GM06990 (cell line): ENCODE measurements around the gene PLEKHO2.

Experiments used
- DNase-seq: peaks from one replicate; pipeline ENCODE4 v3.0.0-alpha.2; 2011; ENCODE audit not compliant: insufficient read length; ENCODE audit errors: extremely low read depth
- H3K27me3 ChIP-seq: replicated peaks from 2 replicates; pipeline ENCODE4 v1.6.0; 2011; ENCODE audit warnings: low read length; ENCODE audit not compliant: control insufficient read depth, insufficient read depth
- H3K36me3 ChIP-seq: 2 replicates; pipeline ENCODE4 v1.5.1; 2011; ENCODE audit warnings: low read length; ENCODE audit not compliant: control insufficient read depth, insufficient read depth
- H3K4me3 ChIP-seq: replicated peaks from 2 replicates; pipeline ENCODE4 v1.5.1; 2011; ENCODE audit warnings: low read depth, mild to moderate bottlenecking, control low read depth, low read length
- TF ChIP-seq, protein P1 (sequence below): IDR thresholded peaks from 2 replicates; pipeline ENCODE4 v1.5.1; 2011; ENCODE audit warnings: low read length, control low read depth, mild to moderate bottlenecking, inconsistent platforms; ENCODE audit not compliant: insufficient read depth, poor library complexity, severe bottlenecking

The PLEKHO2 gene

DNA sequence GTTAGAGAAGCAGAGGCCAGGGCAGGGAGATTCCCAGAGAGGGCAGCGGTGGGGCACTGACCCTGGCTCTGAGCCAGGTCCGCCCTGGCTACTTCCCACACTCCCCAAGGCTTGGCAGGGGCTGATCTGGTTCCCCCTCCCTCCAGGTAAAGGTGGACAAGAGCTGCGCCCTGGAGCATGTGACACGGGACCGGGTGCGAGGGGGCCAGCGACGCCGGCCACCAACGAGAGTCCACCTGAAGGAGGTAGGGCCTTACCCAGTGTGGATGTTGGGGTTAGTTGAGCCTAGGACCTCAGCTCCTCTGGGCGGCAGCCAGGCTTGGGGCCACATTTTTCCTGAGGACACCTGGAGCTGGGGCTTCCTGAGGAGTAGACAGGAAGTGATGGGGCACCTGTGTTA is 19.6 kb downstream of the PLEKHO2 start:
- Histone ChIP-seq H3K36me3 (peaks cover 66% of the 10 kb centered on the region), H3K27me3 (no peaks in the 10 kb centered on the region), H3K4me3 (no peak overlapping the region)
- no peak for DNase-seq
- TF ChIP-seq, protein P1, sequence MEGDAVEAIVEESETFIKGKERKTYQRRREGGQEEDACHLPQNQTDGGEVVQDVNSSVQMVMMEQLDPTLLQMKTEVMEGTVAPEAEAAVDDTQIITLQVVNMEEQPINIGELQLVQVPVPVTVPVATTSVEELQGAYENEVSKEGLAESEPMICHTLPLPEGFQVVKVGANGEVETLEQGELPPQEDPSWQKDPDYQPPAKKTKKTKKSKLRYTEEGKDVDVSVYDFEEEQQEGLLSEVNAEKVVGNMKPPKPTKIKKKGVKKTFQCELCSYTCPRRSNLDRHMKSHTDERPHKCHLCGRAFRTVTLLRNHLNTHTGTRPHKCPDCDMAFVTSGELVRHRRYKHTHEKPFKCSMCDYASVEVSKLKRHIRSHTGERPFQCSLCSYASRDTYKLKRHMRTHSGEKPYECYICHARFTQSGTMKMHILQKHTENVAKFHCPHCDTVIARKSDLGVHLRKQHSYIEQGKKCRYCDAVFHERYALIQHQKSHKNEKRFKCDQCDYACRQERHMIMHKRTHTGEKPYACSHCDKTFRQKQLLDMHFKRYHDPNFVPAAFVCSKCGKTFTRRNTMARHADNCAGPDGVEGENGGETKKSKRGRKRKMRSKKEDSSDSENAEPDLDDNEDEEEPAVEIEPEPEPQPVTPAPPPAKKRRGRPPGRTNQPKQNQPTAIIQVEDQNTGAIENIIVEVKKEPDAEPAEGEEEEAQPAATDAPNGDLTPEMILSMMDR = no peak

DNA sequence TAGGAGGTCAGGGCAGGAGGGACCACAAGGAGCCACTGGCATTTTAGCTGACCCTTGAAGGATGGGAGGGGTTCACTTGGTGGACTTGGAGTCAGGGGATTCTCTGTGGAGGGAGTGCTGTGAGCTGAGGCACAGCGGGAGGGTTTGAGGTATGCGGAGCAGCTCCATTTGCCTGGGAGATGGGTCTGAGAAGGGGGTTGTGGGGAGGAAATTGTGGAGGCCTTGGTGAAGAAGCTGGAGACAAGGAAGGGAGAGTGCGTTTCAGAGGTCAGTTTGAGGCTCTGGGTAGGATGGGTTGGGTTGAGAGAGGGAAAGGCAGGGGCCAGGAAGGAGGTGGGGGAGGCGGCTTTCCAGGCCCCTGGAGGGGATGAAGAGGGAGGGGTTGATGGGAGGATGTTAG is 20.2 kb downstream of the PLEKHO2 start:
- TF ChIP-seq, protein P1 = no peak
- peaks cover 67% of the 10 kb centered on the region for H3K36me3 ChIP-seq
- H3K4me3 ChIP-seq = no peak overlapping the region
- H3K27me3 ChIP-seq = no peaks in the 10 kb centered on the region
- no peak for DNase-seq

DNA sequence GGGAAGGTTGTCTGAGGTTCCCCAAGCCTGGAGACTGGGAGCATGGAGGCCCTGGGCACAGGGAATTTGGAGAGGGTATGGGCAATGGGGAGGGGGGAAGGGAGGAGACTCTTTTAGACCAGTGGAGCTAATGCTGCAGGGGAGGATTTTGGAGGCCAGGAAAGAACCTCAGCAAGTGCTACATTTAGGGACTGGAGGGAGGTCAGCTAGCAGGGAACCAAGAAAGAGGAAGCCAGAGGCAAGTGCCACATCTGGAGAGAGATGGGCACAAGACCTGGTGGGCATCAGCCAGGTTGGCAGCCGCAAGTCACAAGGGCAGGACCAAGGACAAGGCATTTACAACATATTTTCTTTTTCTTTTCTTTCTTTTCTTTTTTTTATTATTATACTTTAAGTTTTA is 20.7 kb downstream of the PLEKHO2 start:
- Histone ChIP-seq H3K36me3 (peaks cover 70% of the 10 kb centered on the region), H3K4me3 (no peak overlapping the region), H3K27me3 (no peaks in the 10 kb centered on the region)
- TF ChIP-seq, protein P1 = no peak
- DNase-seq = no peak

DNA sequence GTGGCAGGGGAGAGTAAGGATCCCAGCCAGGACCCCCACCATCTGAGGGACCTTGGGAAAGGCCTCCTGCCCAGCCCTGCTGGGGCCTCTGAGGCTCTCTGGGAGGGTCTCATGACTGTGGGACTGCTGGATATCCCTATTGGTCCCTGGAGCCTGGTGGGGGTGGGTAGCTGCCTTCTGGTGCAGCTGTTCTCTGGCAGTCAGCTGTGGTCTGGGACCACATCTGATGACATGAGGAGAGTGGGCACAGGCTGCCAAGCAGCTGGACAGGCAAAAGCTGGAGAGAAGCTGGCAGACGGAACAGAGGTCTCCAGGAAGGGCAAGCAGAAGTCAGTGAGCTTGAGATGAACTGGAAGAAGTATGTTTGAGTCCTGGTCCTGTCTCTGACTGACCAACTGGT is 22.4 kb downstream of the PLEKHO2 start:
- Histone ChIP-seq H3K27me3 (no peaks in the 10 kb centered on the region), H3K36me3 (peaks cover 63% of the 10 kb centered on the region), H3K4me3 (no peak overlapping the region)
- TF ChIP-seq, protein P1 = no peak
- DNase-seq = no peak

DNA sequence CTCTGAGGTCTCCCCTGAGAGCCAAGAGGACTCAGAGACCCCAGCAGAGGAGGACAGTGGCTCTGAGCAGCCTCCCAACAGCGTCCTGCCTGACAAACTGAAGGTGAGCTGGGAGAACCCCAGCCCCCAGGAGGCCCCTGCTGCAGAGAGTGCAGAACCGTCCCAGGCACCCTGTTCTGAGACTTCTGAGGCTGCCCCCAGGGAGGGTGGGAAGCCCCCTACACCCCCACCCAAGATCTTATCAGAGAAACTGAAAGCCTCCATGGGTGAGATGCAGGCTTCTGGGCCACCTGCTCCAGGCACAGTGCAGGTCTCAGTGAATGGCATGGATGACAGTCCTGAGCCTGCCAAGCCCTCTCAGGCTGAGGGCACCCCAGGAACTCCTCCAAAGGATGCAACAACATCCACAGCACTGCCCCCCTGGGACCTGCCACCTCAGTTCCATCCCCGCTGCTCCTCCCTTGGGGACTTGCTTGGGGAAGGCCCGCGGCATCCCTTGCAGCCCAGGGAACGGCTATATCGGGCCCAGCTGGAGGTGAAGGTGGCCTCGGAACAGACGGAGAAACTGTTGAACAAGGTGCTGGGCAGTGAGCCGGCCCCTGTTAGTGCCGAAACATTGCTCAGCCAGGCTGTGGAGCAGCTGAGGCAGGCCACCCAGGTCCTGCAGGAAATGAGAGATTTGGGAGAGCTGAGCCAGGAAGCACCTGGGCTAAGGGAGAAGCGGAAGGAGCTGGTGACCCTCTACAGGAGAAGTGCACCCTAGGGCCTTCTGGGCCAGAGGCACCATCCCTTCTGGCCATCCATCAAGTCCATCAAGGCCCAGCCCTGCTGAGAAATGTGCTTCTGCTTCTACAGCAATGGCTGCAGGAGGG is 23.6 kb downstream of the PLEKHO2 start:
- H3K36me3 ChIP-seq = peaks cover 51% of the 10 kb centered on the region
- peak; percentile 44 for DNase-seq

More for the DNA sequence above, 23.6 kb downstream of the PLEKHO2 start:
- TF ChIP-seq, protein P1 = no peak
- H3K27me3 ChIP-seq = no peaks in the 10 kb centered on the region
- H3K4me3 ChIP-seq = no peak overlapping the region
